Measurements from ENCODE around the gene IRAK1.

The IRAK1 gene

DNA sequence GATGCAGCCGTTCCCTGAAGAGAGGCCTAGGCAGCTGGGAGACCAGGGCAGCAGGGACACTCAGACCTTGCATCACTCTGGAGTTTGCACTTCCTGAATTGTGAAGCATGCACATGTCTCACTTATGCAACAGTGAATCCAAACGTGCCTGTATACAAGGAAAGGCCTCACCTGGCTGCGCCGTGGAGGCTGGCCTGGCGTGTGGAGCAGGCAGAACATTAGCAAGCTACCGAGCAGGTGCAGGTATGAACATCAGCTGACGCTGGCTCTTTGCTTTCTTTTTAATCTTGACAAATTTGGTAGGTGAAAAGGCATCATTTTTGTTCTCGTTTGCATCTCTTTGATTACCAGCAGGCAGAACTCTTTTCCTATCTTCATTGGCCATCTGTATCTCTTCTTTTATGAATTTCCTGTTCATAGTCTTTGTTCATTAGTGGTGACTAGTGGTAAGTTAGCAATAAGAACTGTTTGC, 37.1 kb upstream of the IRAK1 start:
- no peak overlapping the region for H3K9ac ChIP-seq (ENCODE audit: low read length in 5 of 5)
- peak overlapping the region; percentile 32 for H3K27ac ChIP-seq (ENCODE audit: low read depth, low read length)
- H3K27me3 ChIP-seq (ENCODE audit: control insufficient read depth in 5 of 5, insufficient read depth in 4 of 5, low read length in 5 of 5), result peaks cover 0 to 26% (median 8%) of the 10 kb centered on the region in 5 donors

DNA sequence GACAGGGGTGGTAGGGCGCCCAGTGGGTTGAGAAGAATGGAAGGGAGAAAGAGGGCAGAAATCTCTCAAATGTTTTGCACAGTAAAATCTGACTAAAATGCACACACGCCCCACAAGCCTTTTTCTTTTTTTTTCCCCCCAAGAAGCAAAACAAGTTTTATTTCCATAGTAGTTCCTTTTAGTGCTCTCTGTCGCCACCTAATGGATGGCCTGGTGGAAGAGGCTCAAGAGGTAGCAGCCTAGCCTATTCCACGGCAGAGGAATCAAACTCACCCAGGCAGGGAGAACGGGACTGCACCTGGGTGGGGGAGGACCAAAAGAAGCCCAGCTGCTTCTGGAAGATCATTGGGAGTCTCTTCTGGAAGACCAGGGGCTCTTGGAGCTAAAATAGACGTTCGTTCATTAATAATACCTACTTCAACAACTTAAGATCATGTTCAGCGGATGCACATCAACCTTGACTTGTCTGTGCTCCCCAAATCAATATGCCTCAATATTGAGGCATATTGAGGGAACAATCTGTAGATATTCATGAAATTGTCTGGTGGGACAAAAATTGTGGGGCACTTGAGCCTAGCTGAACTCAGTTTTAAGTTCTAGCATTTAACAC, 31.6 kb upstream of the IRAK1 start:
- Histone ChIP-seq H3K36me3 (ENCODE audit: control insufficient read depth in 5 of 5, insufficient read depth in 5 of 5, low read length in 5 of 5) (peaks cover 0 to 3% (median 0%) of the 10 kb centered on the region in 5 donors), H3K9ac (ENCODE audit: low read length in 5 of 5) (no peak overlapping the region), H3K27me3 (ENCODE audit: control insufficient read depth in 5 of 5, insufficient read depth in 4 of 5, low read length in 5 of 5) (peaks cover 0 to 13% (median 7%) of the 10 kb centered on the region in 5 donors), H3K4me3 (ENCODE audit: low read depth in 1 of 5, low read length in 5 of 5) (no peak overlapping the region), H3K9me3 (ENCODE audit: control insufficient read depth in 5 of 5, low read length in 5 of 5) (no peaks in the 10 kb centered on the region), H3K4me1 (ENCODE audit: control insufficient read depth in 5 of 5, insufficient read depth in 5 of 5, low read length in 5 of 5) (peaks cover 3 to 48% (median 34%) of the 10 kb centered on the region in 5 donors), H3K27ac (ENCODE audit: low read depth, low read length) (no peak overlapping the region)

More for the DNA sequence above, 37.1 kb upstream of the IRAK1 start:
- H3K4me1 ChIP-seq (ENCODE audit: control insufficient read depth in 5 of 5, insufficient read depth in 5 of 5, low read length in 5 of 5), result peaks cover 0 to 34% (median 22%) of the 10 kb centered on the region in 5 donors
- peaks cover 0 to 4% (median 0%) of the 10 kb centered on the region in 5 donors for H3K36me3 ChIP-seq (ENCODE audit: control insufficient read depth in 5 of 5, insufficient read depth in 5 of 5, low read length in 5 of 5)
- no peak overlapping the region for H3K4me3 ChIP-seq (ENCODE audit: low read depth in 1 of 5, low read length in 5 of 5)
- H3K9me3 ChIP-seq (ENCODE audit: control insufficient read depth in 5 of 5, low read length in 5 of 5), result no peaks in the 10 kb centered on the region

DNA sequence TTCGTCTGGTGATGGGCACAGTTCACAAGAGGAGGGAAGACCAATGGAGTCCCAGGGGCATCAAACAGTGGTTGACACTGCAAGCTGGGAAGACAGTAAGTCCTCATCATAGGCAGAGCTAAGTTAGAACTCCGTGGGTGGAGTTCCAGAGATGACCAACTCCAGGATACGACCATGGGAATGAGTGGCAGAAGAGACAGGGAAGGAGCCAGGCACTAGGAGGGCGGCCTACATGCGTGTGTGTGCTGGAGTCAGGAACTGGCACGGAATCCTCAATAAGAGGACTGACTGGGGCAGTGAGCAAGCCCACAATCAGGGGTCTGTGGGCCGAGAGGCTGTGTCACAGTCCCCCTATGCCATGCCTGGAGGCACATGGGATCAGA, 30.4 kb upstream of the IRAK1 start:
- H3K4me3 ChIP-seq (ENCODE audit: low read depth in 1 of 5, low read length in 5 of 5), result no peak overlapping the region
- H3K9me3 ChIP-seq (ENCODE audit: control insufficient read depth in 5 of 5, low read length in 5 of 5), result no peaks in the 10 kb centered on the region
- H3K9ac ChIP-seq (ENCODE audit: low read length in 5 of 5), result no peak overlapping the region
- H3K4me1 ChIP-seq (ENCODE audit: control insufficient read depth in 5 of 5, insufficient read depth in 5 of 5, low read length in 5 of 5), result peaks cover 3 to 53% (median 41%) of the 10 kb centered on the region in 5 donors
- H3K27ac ChIP-seq (ENCODE audit: low read depth, low read length), result no peak overlapping the region
- peaks cover 0 to 18% (median 7%) of the 10 kb centered on the region in 5 donors for H3K27me3 ChIP-seq (ENCODE audit: control insufficient read depth in 5 of 5, insufficient read depth in 4 of 5, low read length in 5 of 5)
- peaks cover 0 to 3% (median 0%) of the 10 kb centered on the region in 5 donors for H3K36me3 ChIP-seq (ENCODE audit: control insufficient read depth in 5 of 5, insufficient read depth in 5 of 5, low read length in 5 of 5)

DNA sequence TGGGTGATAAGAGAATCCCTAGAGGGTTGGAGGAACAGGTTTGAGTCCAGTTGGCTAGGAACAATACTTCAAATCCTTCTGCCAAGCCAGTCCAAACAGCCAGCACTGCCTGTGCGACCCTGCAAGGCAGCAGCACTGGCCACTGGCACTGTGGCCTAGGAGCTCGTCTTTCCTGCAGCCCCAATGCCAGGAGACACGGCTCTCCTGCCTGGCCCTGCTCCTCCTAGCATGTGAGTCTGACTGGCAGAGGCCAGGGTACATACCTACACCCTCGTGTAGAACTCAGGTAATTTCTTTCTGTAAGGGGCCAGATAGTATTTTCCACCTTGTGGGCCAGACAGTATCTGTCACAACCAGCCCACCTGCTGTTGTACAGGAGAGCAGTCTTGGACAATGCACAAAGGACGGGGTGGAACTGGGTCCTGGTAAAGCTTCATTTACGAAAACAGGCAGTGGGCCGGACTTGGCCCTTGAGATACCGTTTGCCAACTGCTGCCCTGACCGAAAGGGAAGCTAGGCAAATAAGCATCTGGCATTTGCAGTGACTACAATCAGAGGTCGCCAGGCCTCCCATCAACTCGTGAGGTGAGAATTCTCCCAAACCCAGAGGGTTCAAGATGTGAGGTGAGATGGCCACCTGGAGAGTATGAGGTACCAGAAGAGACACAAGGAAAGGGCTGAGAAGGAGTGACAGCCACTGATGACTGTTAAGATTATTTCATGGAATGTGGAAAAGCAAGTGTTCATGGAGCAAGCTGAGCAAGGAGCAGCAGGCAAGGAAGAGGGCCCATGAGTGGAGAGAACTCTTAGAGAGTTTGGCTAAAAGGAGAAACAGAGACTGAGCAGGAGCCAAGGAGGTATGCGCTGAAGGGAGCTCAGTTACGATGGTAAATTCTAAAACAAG, 29.8 kb upstream of the IRAK1 start:
- Histone ChIP-seq H3K4me1 (ENCODE audit: control insufficient read depth in 5 of 5, insufficient read depth in 5 of 5, low read length in 5 of 5) (peaks cover 3 to 53% (median 44%) of the 10 kb centered on the region in 5 donors), H3K27ac (ENCODE audit: low read depth, low read length) (no peak overlapping the region), H3K9me3 (ENCODE audit: control insufficient read depth in 5 of 5, low read length in 5 of 5) (no peaks in the 10 kb centered on the region), H3K36me3 (ENCODE audit: control insufficient read depth in 5 of 5, insufficient read depth in 5 of 5, low read length in 5 of 5) (peaks cover 0 to 3% (median 0%) of the 10 kb centered on the region in 5 donors), H3K9ac (ENCODE audit: low read length in 5 of 5) (no peak overlapping the region), H3K27me3 (ENCODE audit: control insufficient read depth in 5 of 5, insufficient read depth in 4 of 5, low read length in 5 of 5) (peaks cover 0 to 18% (median 9%) of the 10 kb centered on the region in 5 donors), H3K4me3 (ENCODE audit: low read depth in 1 of 5, low read length in 5 of 5) (no peak overlapping the region)

- Histone ChIP-seq H3K36me3 (ENCODE audit: control insufficient read depth in 5 of 5, insufficient read depth in 5 of 5, low read length in 5 of 5) (peaks cover 0 to 3% (median 0%) of the 10 kb centered on the region in 5 donors), H3K27ac (ENCODE audit: low read depth, low read length) (no peak overlapping the region), H3K9ac (ENCODE audit: low read length in 5 of 5) (no peak overlapping the region), H3K4me3 (ENCODE audit: low read depth in 1 of 5, low read length in 5 of 5) (no peak overlapping the region), H3K4me1 (ENCODE audit: control insufficient read depth in 5 of 5, insufficient read depth in 5 of 5, low read length in 5 of 5) (peaks cover 6 to 55% (median 45%) of the 10 kb centered on the region in 5 donors), H3K27me3 (ENCODE audit: control insufficient read depth in 5 of 5, insufficient read depth in 4 of 5, low read length in 5 of 5) (peaks cover 0 to 18% (median 9%) of the 10 kb centered on the region in 5 donors), H3K9me3 (ENCODE audit: control insufficient read depth in 5 of 5, low read length in 5 of 5) (no peaks in the 10 kb centered on the region)
These were observed 28.7 kb upstream of the IRAK1 start for GRCh38 chrX:154048398-154048797.

- H3K9ac ChIP-seq (ENCODE audit: low read length in 5 of 5), result no peak overlapping the region
- H3K36me3 ChIP-seq (ENCODE audit: control insufficient read depth in 5 of 5, insufficient read depth in 5 of 5, low read length in 5 of 5), result peaks cover 0 to 3% (median 0%) of the 10 kb centered on the region in 5 donors
- peaks cover 0 to 18% (median 9%) of the 10 kb centered on the region in 5 donors for H3K27me3 ChIP-seq (ENCODE audit: control insufficient read depth in 5 of 5, insufficient read depth in 4 of 5, low read length in 5 of 5)
- H3K4me1 ChIP-seq (ENCODE audit: control insufficient read depth in 5 of 5, insufficient read depth in 5 of 5, low read length in 5 of 5), result peaks cover 6 to 68% (median 55%) of the 10 kb centered on the region in 5 donors
- H3K4me3 ChIP-seq (ENCODE audit: low read depth in 1 of 5, low read length in 5 of 5), result no peak overlapping the region
- H3K27ac ChIP-seq (ENCODE audit: low read depth, low read length), result peak overlapping the region; percentile 62
- H3K9me3 ChIP-seq (ENCODE audit: control insufficient read depth in 5 of 5, low read length in 5 of 5), result no peaks in the 10 kb centered on the region
These were observed 27.4 kb upstream of the IRAK1 start for GRCh38 chrX:154046940-154047610.

DNA sequence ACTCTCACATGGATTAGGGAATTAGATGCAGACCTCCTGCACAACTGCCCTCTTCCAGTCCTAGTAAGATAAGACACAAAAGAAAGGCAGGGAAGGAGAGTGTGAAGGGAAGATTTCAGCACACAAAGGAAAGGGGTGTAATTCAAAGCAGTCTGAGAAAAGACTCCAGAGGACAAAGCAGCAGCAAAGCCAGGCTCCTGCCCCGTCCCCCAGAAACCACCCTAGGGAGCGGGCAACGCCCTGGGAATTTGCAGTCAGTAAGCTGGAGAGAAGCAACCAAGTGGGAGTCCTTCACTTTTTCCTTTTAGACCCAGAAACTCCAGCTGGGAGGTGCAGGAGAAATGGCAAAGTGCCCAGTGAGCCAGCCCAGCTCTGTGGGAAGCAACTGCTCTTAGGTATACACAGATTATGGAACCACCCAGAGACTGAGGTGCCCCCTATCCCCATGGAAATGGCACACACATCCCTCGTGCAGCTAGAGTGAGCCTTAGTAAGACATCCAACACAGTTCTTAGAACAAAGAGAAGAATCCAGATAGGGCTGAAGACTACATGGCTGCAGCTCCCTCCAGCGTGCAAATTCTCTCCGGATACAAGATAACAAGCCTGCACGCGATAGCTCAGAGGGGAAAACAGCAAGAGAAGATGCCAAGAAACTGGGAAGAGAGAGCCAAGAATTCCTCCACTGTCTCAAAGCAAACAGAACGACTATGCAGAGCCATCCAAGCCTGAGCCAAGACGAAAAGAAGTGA, 26.5 kb upstream of the IRAK1 start:
- peak overlapping the region; percentile 62 for H3K27ac ChIP-seq (ENCODE audit: low read depth, low read length)
- peaks cover 0 to 3% (median 0%) of the 10 kb centered on the region in 5 donors for H3K36me3 ChIP-seq (ENCODE audit: control insufficient read depth in 5 of 5, insufficient read depth in 5 of 5, low read length in 5 of 5)
- no peak overlapping the region for H3K4me3 ChIP-seq (ENCODE audit: low read depth in 1 of 5, low read length in 5 of 5)
- peaks cover 0 to 18% (median 6%) of the 10 kb centered on the region in 5 donors for H3K27me3 ChIP-seq (ENCODE audit: control insufficient read depth in 5 of 5, insufficient read depth in 4 of 5, low read length in 5 of 5)
- H3K9me3 ChIP-seq (ENCODE audit: control insufficient read depth in 5 of 5, low read length in 5 of 5), result no peaks in the 10 kb centered on the region
- no peak overlapping the region for H3K9ac ChIP-seq (ENCODE audit: low read length in 5 of 5)
- peaks cover 10 to 76% (median 59%) of the 10 kb centered on the region in 5 donors for H3K4me1 ChIP-seq (ENCODE audit: control insufficient read depth in 5 of 5, insufficient read depth in 5 of 5, low read length in 5 of 5)

DNA sequence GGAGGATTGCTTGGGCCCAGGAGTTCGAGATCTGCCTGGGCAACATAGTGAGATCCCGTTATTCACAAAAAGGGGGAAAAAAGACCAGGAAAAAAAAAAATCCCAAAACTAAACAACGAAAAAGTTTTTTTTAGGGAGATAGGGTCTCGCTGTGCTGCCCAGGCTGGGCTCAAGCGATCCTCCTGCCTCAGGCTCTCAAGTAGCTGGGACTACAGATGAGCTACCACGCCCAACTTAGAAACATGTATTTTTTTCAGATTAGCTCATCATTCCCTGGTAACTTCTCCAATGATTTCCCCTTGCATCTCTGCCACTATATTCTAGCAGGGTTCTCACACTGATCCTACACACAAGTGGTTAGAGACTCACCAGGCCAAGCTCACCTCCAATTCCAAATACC, 24.4 kb upstream of the IRAK1 start:
- Histone ChIP-seq H3K9ac (ENCODE audit: low read length in 5 of 5) (no peak overlapping the region), H3K4me1 (ENCODE audit: control insufficient read depth in 5 of 5, insufficient read depth in 5 of 5, low read length in 5 of 5) (peaks cover 11 to 73% (median 60%) of the 10 kb centered on the region in 5 donors), H3K36me3 (ENCODE audit: control insufficient read depth in 5 of 5, insufficient read depth in 5 of 5, low read length in 5 of 5) (peaks cover 0 to 7% (median 3%) of the 10 kb centered on the region in 5 donors), H3K4me3 (ENCODE audit: low read depth in 1 of 5, low read length in 5 of 5) (no peak overlapping the region), H3K27ac (ENCODE audit: low read depth, low read length) (peak overlapping the region; percentile 63), H3K27me3 (ENCODE audit: control insufficient read depth in 5 of 5, insufficient read depth in 4 of 5, low read length in 5 of 5) (peaks cover 0 to 13% (median 10%) of the 10 kb centered on the region in 5 donors), H3K9me3 (ENCODE audit: control insufficient read depth in 5 of 5, low read length in 5 of 5) (no peaks in the 10 kb centered on the region)

Measured in subcutaneous abdominal adipose tissue (tissue), 5 donors.